Measurements from ENCODE around the gene ZNF180. TPM values are rescaled to one million over a fixed set of nuclear protein-coding genes. Genes with fewer than 3 reads are reported as not detected.

The ZNF180 gene
- total and polyA plus RNA-seq, 2 donors (not counting 3 experiments of a cell fraction or from before 2014, with no cell fraction given): 2.1 to 8.6 TPM

- Histone ChIP-seq H3K79me2 (ENCODE audit: control insufficient read depth, insufficient read depth, low read length) (no peaks in the 10 kb centered on the region), H3K4me2 (ENCODE audit: insufficient read depth, low read length) (no peak overlapping the region), H3K9me3 (replicated peaks; ENCODE audit: control insufficient read depth, insufficient read depth, low read length) (no peaks in the 10 kb centered on the region), H3K27me3 (ENCODE audit: control insufficient read depth in 2 of 2, insufficient read depth in 2 of 2, low read length in 2 of 2) (peaks cover 0 to 3% of the 10 kb centered on the region in 2 experiments), H3K4me1 (ENCODE audit: control insufficient read depth, extremely low read depth, insufficient read depth, low read length) (no peaks in the 10 kb centered on the region), H3K9ac (replicated peaks; ENCODE audit: extremely low read depth, insufficient read depth, low read length) (no peak overlapping the region), H3K36me3 (ENCODE audit: control insufficient read depth in 2 of 2, extremely low read depth in 1 of 2, insufficient read depth in 2 of 2, low read length in 2 of 2) (no peaks in the 10 kb centered on the region), H4K20me1 (replicated peaks; ENCODE audit: control insufficient read depth, extremely low read depth, insufficient read depth, low read length) (no peaks in the 10 kb centered on the region), H3K9me1 (replicated peaks; ENCODE audit: control insufficient read depth, extremely low read depth, insufficient read depth, low read length) (no peaks in the 10 kb centered on the region), H3K4me3 (replicated peaks in 1 of 3; ENCODE audit: insufficient read depth in 1 of 3, low read depth in 1 of 3, low read length in 3 of 3) (no peak overlapping the region), H3K27ac (ENCODE audit: insufficient read depth, low read depth, low read length) (no peak overlapping the region), H2AFZ (ENCODE audit: low read depth, low read length) (no peak overlapping the region)
- BruUV-seq (replicated peaks): no TSS peak
- dilution Hi-C loops (cut with MboI; ENCODE audit: extremely low pct_ligation_motif_present, low sequenced_read_pairs): no loop called here
- ChIA-PET POLR2A (no interaction called here), CTCF (interaction anchor here (1.1 kb wide), 1 partner anchor 43 kb away, joined by 3 read pairs; no protein-coding TSS in a partner anchor)
- intact Hi-C loops (cut with micrococcal nuclease): no loop called here
- TF ChIP-seq JUN (IDR thresholded peaks at IDR 0.05; ENCODE audit: borderline replicate concordance, insufficient read depth, insufficient read length, low read depth) (no peak), POLR2AphosphoS5 (IDR thresholded peaks at IDR 0.05; ENCODE audit: insufficient read depth, low read depth, low read length) (no peak), CTCF (IDR thresholded peaks at IDR 0.05; ENCODE audit: extremely low read depth in 1 of 2, insufficient read depth in 1 of 2, low read depth in 1 of 2, low read length in 2 of 2) (no peak), MYC (IDR thresholded peaks at IDR 0.05; ENCODE audit: low read depth, low read length) (no peak), MAX (IDR thresholded peaks at IDR 0.05; ENCODE audit: insufficient read depth, insufficient read length) (no peak), EZH2 (IDR thresholded peaks at IDR 0.05; ENCODE audit: borderline replicate concordance, low read depth, low read length, severe bottlenecking) (no peak), FOS (IDR thresholded peaks at IDR 0.05; ENCODE audit: borderline replicate concordance, insufficient read depth, low read length) (no peak), GATA2 (IDR thresholded peaks at IDR 0.05; ENCODE audit: insufficient read depth, insufficient read length, low read depth, low read length) (no peak), POLR2A (IDR thresholded peaks at IDR 0.05; ENCODE audit: low read depth, low read length) (no peak)
- no peak for DNase-seq (ENCODE audit: low read depth, low spot score)
- FAIRE-seq: no peak
Measured at GRCh38 chr19:44527554-44527953, 27.2 kb upstream of the ZNF180 start.

Data from endothelial cell of umbilical vein (primary cell).